GM23338 (cell line): Measurements from ENCODE around the gene CWC27. TPM values are rescaled to one million over a fixed set of nuclear protein-coding genes. Genes with fewer than 3 reads are reported as not detected.

ENCODE experiments used
- ATAC-seq: fragments of 200-7000 bp; cut with Tn5 transposase; 3 replicates; pipeline ENCODE4 v1.9.1; 2020
- DNase-seq: peaks from one replicate; pipeline ENCODE4 v3.0.0-alpha.2; 2015; ENCODE audit warnings: low spot score
- H2AFZ ChIP-seq: fragments of 200-600 bp; sonication (generic); 2 replicates; pipeline ENCODE4 v1.8.0; 2016; ENCODE audit warnings: antibody characterized with exemption, mild to moderate bottlenecking, moderate library complexity
- H3F3A ChIP-seq: fragments of 200-600 bp; sonication (generic); replicated peaks from 2 replicates; pipeline ENCODE4 v1.8.0; 2017; ENCODE audit warnings: antibody characterized with exemption, mixed run types, low read depth
- H3K27ac ChIP-seq: fragments of 200-600 bp; sonication (generic); 2 replicates; pipeline ENCODE4 v1.6.1; 2016; ENCODE audit warnings: low read depth
- H3K27me3 ChIP-seq: fragments of 200-600 bp; sonication (generic); 2 replicates; pipeline ENCODE4 v1.8.0; 2016; ENCODE audit warnings: mild to moderate bottlenecking, mixed run types, moderate library complexity; ENCODE audit not compliant: insufficient read depth
- H3K36me3 ChIP-seq: fragments of 200-600 bp; sonication (generic); 2 replicates; pipeline ENCODE4 v1.8.0; 2016; ENCODE audit warnings: mild to moderate bottlenecking; ENCODE audit not compliant: insufficient read depth
- H3K4me1 ChIP-seq: fragments of 200-600 bp; sonication (generic); 2 replicates; pipeline ENCODE4 v1.8.0; 2016; ENCODE audit warnings: mild to moderate bottlenecking, moderate library complexity; ENCODE audit not compliant: insufficient read depth
- H3K4me2 ChIP-seq: fragments of 200-600 bp; sonication (generic); 2 replicates; pipeline ENCODE4 v1.7.1; 2017; ENCODE audit warnings: mixed run types
- H3K4me3 ChIP-seq: fragments of 200-600 bp; sonication (generic); 2 replicates; pipeline ENCODE4 v1.6.1; 2016; ENCODE audit warnings: mixed run types
- H3K79me2 ChIP-seq: fragments of 200-600 bp; sonication (generic); replicated peaks from 2 replicates; pipeline ENCODE4 v1.8.0; 2017; ENCODE audit warnings: mild to moderate bottlenecking; ENCODE audit not compliant: insufficient read depth
- H3K9me2 ChIP-seq: fragments of 200-600 bp; sonication (generic); 2 replicates; pipeline ENCODE4 v1.8.0; 2017; ENCODE audit not compliant: insufficient read depth
- H4K20me1 ChIP-seq: fragments of 200-600 bp; sonication (generic); replicated peaks from 2 replicates; pipeline ENCODE4 v1.8.0; 2017; ENCODE audit warnings: mild to moderate bottlenecking; ENCODE audit not compliant: insufficient read depth
- H3K27ac Mint-ChIP-seq: 2 replicates; pipeline ENCODE4 v1.8.0; 2020; ENCODE audit warnings: inconsistent platforms, mild to moderate bottlenecking, moderate library complexity, mixed read lengths
- H3K27me3 Mint-ChIP-seq: 3 replicates; pipeline ENCODE4 v1.8.0; 2022; ENCODE audit warnings: low read depth, mild to moderate bottlenecking, moderate library complexity, mixed read lengths, inconsistent platforms; ENCODE audit not compliant: insufficient read depth, poor library complexity
- H3K36me3 Mint-ChIP-seq: 3 replicates; pipeline ENCODE4 v1.8.0; 2021; ENCODE audit warnings: low read depth, mild to moderate bottlenecking, inconsistent platforms, moderate library complexity, mixed read lengths
- H3K4me1 Mint-ChIP-seq: 3 replicates; pipeline ENCODE4 v1.8.0; 2020; ENCODE audit warnings: mild to moderate bottlenecking, inconsistent platforms, mixed read lengths
- H3K4me3 Mint-ChIP-seq: 3 replicates; pipeline ENCODE4 v1.8.0; 2021; ENCODE audit warnings: moderate library complexity, mild to moderate bottlenecking, inconsistent platforms, mixed read lengths
- H3K9me3 Mint-ChIP-seq: 3 replicates; pipeline ENCODE4 v1.8.0; 2020; ENCODE audit warnings: moderate library complexity, mild to moderate bottlenecking, inconsistent platforms, mixed read lengths
- CREB1 ChIP-seq: fragments of 250-450 bp; sonication (Bioruptor Pico); IDR thresholded peaks from 2 replicates; pipeline ENCODE4 v1.5.0; 2020; ENCODE audit warnings: low read depth, mild to moderate bottlenecking, moderate library complexity
- CTCF ChIP-seq, 2 experiments: fragments of 200-600 bp in 1 of 2; sonication (generic) in 1 of 2; conservative IDR thresholded peaks; 2 replicates each; pipeline versions ENCODE4 v1.5.1 to v1.6.1; 2016 to 2017; ENCODE audit warnings: antibody characterized with exemption in 2 of 2, low read depth in 2 of 2, mild to moderate bottlenecking in 2 of 2, moderate library complexity in 1 of 2
- ETS1 ChIP-seq: IDR thresholded peaks from 2 replicates; pipeline ENCODE4 v1.6.1; 2016; ENCODE audit warnings: antibody characterized with exemption
- EZH2phosphoT487 ChIP-seq: fragments of 200-600 bp; sonication (generic); IDR thresholded peaks from one replicate; pipeline ENCODE4 v1.8.1; 2018; ENCODE audit warnings: antibody characterized with exemption; ENCODE audit not compliant: unreplicated experiment
- NANOG ChIP-seq: IDR thresholded peaks from 2 replicates; pipeline ENCODE4 v1.6.1; 2016; ENCODE audit warnings: antibody characterized with exemption, borderline replicate concordance
- POLR2AphosphoS5 ChIP-seq: IDR thresholded peaks from 2 replicates; pipeline ENCODE4 v1.6.1; 2016; ENCODE audit warnings: antibody characterized with exemption, low read depth
- STAT1 ChIP-seq: IDR thresholded peaks from one replicate; pipeline ENCODE4 v1.6.1; 2016; ENCODE audit warnings: antibody characterized with exemption; ENCODE audit not compliant: unreplicated experiment
- ZNF114 ChIP-seq: fragments of 250-450 bp; sonication (Bioruptor Pico); IDR thresholded peaks from 2 replicates; pipeline ENCODE4 v1.5.0; 2020; ENCODE audit warnings: mild to moderate bottlenecking, moderate library complexity
- ZNF331 ChIP-seq: fragments of 250-450 bp; sonication (Bioruptor Pico); IDR thresholded peaks from 2 replicates; pipeline ENCODE4 v1.5.0; 2020; ENCODE audit warnings: low read depth, mild to moderate bottlenecking, moderate library complexity
- ZNF462 ChIP-seq: fragments of 250-450 bp; sonication (Bioruptor Pico); IDR thresholded peaks from 2 replicates; pipeline ENCODE4 v1.5.0; 2020; ENCODE audit warnings: mild to moderate bottlenecking, moderate library complexity
- long read RNA-seq: library from polyadenylated mRNA; unstranded; transcript quantifications from one replicate; pipeline ENCODE4 v2.0.0, GENCODE V29; 2020; ENCODE audit not compliant: unreplicated experiment
- polyA plus RNA-seq: library from polyadenylated mRNA; unstranded; fragments of >200 nt; fragmentation: Nextera tagmentation; extraction: Ambion mirVana; gene quantifications from 2 replicates; pipeline ENCODE4 v1.2.1, GENCODE V29; 2016
- total RNA-seq: library from RNA; depleted of rRNA; stranded (reverse); fragments of >200 nt; shearing (Covaris generic); gene quantifications from 2 replicates; pipeline ENCODE4 v1.2.3, GENCODE V29; 2014; rRNA removed

Gene CWC27
- total RNA-seq (27.7 and 31.4 TPM in 2 replicates), polyA plus RNA-seq (94.2 and 115 TPM in 2 replicates)
- long read RNA-seq, partial matches to known transcripts: 37 of 42 reads
- long read RNA-seq, other reads (novel, unspliced or antisense): 1 of 42 reads

GRCh38 chr5:64768358-64769312 lies at the start of gene CWC27, which contains the start of gene SREK1IP1:
CWC27 (plus strand) TSS chr5:64768930; CDS start chr5:64769147, 217 bp downstream.
SREK1IP1 (minus strand) TSS chr5:64768691; CDS start chr5:64768517, 174 bp downstream.
- Histone ChIP-seq H2AFZ (peak within 1 kb of the TSS; percentile 85), H3K4me2 (peak within 1 kb of the TSS; percentile 91), H3K4me3 (peak within 1 kb of the TSS; percentile 78), H3F3A (no peaks in the 10 kb centered on the region), H4K20me1 (no peaks in the 10 kb centered on the region; the same call in 1 of the 2 replicates), H3K9me2 (no peaks in the 10 kb centered on the region), H3K4me1 (peaks cover 8% of the 10 kb centered on the region), H3K27ac (peak within 1 kb of the TSS; percentile 93), H3K27me3 (no peaks in the 10 kb centered on the region), H3K36me3 (no peaks in the 10 kb centered on the region; the same call in none of the 2 replicates), H3K79me2 (peaks cover 90% of the 10 kb centered on the region)
- TF ChIP-seq POLR2AphosphoS5: peak; percentile 78
- TF ChIP-seq CREB1 (CRISPR knock-in tag): peak; percentile 65
- peak; percentile 70 for TF ChIP-seq ETS1
- no peak for TF ChIP-seq ZNF114 (CRISPR knock-in tag)
- Mint-ChIP-seq H3K27me3 (no peaks in the 10 kb centered on the region), H3K4me1 (peaks cover 19% of the 10 kb centered on the region), H3K27ac (peak within 1 kb of the TSS; percentile 100), H3K36me3 (peaks cover 18% of the 10 kb centered on the region), H3K9me3 (no peaks in the 10 kb centered on the region), H3K4me3 (peak within 1 kb of the TSS; percentile 100)
- ATAC-seq (peak; percentile 98), DNase-seq (peak; percentile 94)

GRCh38 chr5:64722588-64722987 lies 46.1 kb upstream of the CWC27 start:
- Histone ChIP-seq H3K79me2 (no peaks in the 10 kb centered on the region), H3K36me3 (no peaks in the 10 kb centered on the region; the same call in 1 of the 2 replicates), H3F3A (no peaks in the 10 kb centered on the region), H4K20me1 (no peaks in the 10 kb centered on the region), H3K4me1 (peaks cover 11% of the 10 kb centered on the region; the same call in 1 of the 2 replicates), H3K27me3 (no peaks in the 10 kb centered on the region), H3K9me2 (no peaks in the 10 kb centered on the region), H2AFZ (no peak overlapping the region), H3K4me2 (peak overlapping the region; percentile 9; the same call in 1 of the 2 replicates), H3K4me3 (no peak overlapping the region), H3K27ac (peak overlapping the region; percentile 71)
- Mint-ChIP-seq H3K27ac (peak overlapping the region; percentile 88), H3K9me3 (no peaks in the 10 kb centered on the region), H3K27me3 (no peaks in the 10 kb centered on the region), H3K4me3 (no peak overlapping the region), H3K36me3 (peaks cover 18% of the 10 kb centered on the region; the same call in 2 of the 3 replicates), H3K4me1 (peaks cover 8% of the 10 kb centered on the region)
- DNase-seq: peak; percentile 35
- ATAC-seq: peak; percentile 81
- TF ChIP-seq ZNF114 (CRISPR knock-in tag) (no peak), POLR2AphosphoS5 (no peak), EZH2phosphoT487 (no peak), ZNF462 (no peak), STAT1 (no peak), CREB1 (CRISPR knock-in tag) (no peak), ZNF331 (CRISPR knock-in tag) (no peak), CTCF (conservative IDR thresholded peaks at IDR 0.05; ENCODE audit: low read depth in 2 of 2) (no peak), NANOG (no peak)
